GM19395 (cell line): ENCODE measurements around the gene RBPJL.
A peak's percentile ranks its signal among the peaks of the same experiment; 100 is the strongest.

ENCODE experiments used
- ATAC-seq: cut with Tn5 transposase; IDR thresholded peaks from one replicate; pipeline ENCODE4 v1.9.1; 2021; ENCODE audit warnings: mild to moderate bottlenecking, moderate library complexity; ENCODE audit not compliant: unreplicated experiment

The RBPJL gene

DNA sequence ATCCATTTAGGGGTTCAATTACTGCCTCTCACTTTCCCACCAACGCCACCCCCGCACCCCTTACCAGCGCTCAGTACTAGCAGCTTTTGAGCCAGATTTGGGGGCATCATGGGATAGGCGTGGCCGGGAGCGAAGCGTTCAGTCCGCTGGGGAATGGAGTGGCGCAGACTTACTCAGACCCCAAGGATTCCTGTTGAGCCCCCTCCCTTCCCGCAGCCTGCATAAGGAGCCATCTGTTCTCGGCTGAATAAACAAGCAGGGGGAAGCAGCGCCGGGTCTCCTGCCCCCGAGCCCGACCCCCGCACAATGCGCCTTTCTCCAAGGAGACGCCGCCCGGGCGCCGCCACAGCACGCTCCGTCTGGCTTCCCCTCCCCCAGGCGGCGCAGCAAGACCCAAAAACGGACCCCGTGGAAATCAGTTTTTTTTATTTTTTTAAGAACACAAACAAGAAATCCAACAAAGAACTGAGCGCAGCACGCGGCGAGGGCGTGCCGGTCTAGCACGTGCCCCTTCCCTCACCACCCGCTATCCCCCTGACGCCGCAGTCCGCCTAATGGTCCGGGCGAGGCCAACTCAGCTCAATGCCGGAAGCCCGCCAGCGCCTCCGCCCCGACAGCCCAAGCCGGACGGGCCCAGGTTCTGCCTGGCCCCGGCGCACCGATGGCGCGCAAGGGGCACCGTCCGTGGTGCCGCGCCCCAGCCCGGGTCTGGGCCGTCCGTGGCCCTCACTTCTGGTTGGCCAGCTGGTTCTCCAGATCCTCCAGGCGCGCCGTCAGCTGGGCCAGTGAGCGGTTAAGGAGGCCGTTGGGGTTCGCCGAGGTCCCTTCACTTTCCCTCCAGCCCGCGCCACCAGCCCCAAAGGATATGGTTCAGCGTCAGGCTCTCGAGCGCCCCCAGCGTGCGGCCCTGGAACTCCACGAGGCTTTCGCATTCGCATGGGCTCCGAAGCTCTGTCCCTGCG is 13.3 kb upstream of the RBPJL start:
- peak; percentile 76 for ATAC-seq

DNA sequence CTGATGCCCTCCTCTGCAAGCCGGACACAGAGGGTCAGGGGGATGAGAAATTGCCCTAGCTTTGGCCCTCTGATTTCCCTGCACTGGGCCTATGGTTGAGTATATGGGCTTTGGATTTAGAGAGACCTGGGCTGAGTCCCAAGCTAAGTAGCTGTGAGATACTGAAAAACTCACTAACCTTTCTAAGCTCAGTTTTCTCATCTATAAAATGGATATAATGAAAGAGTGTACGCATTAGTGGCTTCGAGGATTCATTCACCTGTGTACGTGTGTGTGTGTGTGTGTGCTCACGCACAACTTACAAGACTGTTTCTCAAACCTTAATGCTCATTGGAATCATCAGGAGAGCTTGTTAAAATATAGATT is 12.7 kb upstream of the RBPJL start:
- no peak for ATAC-seq

DNA sequence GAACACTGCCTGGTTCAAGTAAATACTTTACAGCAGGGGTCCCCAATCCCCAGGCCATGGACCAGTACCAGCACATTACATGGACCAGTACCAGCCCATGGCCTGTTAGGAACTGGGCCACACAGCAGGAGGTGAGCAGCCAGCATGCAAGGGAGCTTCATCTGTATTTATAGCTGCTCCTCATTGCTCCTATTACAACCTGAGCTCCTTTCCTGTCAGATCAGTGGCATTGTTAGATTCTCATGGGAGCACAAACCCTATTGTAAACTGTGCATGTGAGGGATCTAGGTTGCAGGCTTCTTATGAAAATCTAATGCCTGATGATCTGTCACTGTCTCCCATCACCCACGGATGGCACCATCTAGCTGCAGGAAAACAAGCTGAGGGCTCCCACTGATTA is 12.0 kb upstream of the RBPJL start:
- no peak for ATAC-seq

DNA sequence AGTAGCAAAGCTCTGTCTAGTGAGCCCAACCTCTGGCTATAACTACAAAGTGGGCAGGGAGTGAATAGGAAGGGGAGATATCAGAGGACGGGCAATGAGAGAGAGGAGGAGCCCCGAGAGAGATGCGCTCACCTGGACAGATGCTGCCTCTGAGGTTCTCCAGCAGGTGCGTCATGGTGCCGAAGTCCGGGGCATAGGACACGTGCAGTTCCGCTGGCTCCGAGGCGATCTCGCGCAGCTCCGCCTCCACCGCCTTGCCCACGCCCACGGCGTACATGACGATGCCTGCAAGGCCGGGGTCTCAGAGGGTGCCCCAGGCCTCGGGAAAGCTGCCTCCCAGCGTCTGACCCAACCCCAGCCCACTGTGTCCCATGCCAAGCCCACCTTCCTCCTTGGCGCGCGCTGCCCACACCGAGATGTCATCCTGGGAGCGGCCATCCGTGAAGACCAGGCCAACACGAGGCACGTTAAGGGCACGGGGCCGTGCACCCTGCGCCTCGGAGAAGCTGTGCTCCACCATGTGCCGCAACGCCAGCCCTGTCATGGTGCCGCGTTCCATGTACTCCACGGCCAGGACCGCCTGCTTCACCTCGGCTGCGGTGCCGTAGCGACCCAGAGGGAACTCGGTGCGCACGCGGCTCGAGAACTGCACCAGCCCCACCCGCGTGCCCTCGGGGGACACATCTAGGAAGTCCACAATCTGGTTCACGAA is 8.7 kb upstream of the RBPJL start:
- no peak for ATAC-seq

DNA sequence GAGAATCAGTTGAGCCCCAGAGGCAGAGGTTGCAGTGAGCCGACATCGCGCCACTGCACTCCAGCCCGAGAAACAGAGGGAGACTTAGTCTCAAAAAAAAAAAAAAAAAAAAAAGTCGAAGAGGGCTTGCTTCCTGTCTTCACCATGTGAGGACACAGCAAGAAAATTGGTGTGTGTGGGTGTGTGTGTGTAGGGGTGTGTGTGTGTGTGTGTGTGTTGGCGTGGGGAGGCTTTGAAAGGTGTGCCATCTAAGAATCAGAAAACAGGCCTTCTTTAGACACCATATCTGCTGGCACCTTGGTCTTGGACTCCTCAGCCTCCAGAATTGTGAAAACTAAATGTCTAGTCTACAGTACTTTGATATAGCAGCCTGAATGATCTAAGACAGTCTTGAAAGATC is 6.9 kb upstream of the RBPJL start:
- ATAC-seq, result no peak

DNA sequence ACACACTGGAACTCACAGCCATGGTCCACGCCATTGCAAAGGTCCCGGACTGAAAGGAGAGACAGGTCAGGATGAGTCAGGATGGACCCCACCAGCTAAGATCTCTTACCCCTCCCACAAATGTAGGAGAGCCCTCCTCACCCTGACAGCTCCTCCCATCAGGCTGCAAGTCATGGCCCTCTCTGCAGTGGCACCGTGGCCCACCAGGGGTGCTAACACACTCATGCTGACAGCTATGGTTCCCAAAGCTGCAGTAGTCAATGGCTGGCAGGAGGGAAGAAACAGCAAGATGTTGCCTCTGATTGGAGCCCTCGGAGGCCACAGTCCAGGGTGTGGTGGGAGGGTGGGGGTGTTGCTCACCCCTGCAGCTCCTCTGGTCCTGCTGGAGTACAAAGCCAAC is 5.7 kb upstream of the RBPJL start:
- ATAC-seq, result peak; percentile 58

DNA sequence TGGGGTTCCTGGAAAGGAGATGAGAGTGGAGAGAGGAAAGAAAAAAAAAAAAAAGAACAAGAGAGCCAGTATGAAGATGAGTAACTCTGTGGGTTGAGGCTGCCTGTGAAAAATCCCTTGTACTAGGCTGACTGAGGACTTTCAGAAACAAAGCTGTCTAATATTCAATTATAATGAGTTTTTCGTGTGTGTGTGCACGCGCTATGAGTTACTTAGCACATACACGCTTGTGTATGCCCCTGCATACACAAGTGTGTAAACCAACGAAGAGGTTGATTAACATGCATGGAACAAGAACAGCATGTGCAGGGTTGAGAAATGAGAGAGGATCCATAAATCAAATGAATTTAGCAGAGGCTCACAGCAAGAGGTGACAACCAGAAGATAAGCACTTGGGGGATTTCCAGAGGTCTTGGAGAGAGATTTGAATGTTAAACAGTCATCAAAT is 4.8 kb upstream of the RBPJL start:
- ATAC-seq, result no peak

DNA sequence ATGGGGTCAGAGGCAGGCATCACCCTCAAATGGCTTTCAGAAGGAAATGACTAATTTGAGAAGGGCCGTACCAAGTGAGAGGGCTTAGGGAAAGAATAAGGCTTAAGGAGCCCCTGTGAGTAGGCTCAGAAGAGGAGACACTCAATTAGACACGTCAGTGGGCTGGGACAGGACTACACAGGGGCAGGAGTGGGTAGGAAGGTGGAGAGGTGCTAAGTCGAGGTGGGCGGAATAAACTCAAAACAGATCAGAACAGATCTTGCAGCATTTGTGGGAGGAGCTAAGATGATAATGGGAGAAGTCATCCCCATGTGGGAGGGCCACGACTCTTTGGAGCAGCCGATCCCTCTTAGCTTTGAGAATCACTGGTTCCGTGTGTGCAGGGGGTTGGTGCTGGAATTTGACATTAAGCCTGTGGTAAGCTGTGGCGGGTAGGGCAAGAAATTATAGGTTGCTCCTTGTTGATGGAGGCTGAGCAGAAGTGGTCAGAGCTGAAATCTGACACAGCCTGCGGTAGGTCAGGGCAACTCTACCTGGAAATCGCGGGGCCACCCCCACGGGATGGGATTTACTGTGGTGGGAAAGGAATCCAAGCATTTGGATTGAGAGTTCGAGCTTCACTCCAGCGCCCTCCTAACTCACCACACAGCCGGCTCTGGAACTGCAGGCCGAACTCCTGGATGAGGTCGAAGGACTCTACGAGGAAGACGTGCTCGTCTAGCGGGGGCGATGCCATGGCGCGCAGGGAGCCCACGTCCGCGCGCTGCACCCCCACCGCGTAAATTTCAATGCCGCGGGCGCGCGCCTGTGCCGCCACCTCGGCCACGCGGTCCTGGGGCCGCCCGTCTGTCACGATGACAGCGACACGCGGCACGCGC is 2.8 kb upstream of the RBPJL start:
- no peak for ATAC-seq

DNA sequence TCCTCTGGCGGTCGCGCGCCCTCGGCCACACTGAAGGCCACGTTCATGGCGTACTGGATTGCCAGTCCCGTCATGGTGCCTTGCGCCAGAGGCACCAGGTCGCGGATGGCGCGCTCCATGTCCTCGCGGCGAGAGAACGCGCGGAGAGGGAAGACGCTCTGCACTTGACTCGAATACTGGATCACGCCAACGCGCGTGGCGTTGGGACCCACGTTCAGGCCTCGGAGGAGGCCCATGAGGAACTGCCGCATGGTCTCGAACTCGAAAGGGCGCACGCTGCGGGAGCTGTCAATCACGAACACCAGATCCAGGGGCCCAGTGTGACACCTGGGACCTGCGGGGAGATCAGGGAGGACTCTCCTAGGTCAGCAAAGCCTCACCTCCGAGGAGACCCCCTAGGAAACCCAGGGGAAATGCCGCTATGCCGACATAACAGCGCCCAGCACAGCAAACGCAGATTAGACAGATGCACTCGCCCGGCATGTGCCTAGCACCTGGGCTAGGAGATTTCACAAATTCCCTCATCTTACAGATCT is 2.1 kb upstream of the RBPJL start:
- ATAC-seq, result no peak

DNA sequence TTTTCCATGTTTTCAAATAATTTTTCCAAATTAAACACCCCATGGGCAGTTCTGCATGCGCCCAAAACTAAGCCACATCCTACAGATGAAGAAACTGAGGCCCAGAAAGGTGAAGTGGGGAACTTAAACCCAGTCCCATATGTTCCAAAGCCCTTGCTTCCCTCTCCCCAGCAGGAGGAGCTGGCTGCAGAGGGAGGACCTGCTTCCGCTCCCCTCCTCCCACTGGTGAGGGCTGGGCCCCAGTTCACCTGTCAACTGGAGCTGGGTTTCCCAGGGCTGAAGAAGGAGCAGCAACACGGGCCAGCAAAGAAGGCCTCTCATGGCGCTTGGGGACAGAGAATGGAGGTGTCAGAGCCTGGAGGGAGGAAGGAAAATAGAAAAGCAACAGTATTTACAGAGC is 1.4 kb upstream of the RBPJL start:
- no peak for ATAC-seq

DNA sequence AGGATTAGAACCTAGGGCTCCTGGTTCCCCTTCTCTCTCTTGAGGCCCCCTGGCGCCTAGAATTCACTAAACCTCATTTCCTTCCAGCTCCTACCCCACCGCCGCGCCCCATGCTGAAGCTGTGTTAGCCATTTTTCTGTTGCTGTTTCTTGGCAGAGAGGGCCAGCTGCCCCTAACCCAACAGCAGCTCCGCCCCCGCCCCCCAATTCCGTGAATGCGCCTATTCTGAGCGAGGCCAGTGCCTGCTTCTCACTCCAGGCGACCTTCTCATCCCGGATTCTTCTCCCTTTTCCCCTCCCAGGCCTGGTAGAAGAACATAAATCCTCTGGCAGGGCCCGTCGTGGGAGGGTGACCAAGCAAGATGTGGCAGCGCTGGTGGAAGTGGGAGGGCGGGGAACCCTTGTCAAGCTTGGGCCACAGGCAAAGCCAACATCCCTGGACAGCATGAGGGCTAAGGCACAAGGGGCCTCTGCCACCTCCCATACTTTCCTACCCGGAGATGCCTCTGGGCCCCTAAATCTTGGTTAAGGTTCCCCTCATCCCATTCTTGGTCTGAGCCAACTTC is 518 bp downstream of the RBPJL start:
- no peak for ATAC-seq

DNA sequence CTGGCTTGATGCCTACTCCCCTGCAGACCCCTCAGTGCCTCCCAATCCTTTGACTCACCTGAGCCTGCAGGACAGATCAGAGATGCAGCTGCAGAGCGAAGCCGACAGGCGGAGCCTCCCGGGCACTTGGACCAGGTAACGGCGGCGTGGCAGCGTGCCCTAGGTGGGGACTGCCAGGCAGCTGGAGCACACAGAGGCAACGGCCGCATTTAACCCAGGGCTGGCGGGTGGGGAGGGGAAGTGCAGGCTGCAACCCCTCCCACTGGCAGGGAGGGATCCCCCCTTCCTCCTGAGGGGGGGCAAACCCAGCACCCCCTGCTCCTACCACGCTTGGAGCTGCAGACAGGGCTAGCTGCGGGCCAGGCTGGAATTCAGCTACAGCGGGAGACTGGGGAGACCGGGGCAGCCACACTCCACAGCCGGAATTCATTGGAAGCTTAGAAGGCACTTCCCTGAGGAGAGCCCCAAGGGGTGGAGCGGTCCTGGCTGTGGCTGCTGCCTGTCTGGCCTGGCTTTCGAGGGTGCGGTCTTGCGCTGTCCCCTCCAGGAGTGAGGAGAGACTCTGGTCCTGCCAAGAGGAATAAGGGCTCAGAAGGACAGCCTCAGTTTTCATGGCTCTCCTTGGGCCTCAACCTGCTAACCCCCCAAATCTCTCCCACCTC is 1.6 kb downstream of the RBPJL start, which contains the start of gene MATN4:
TSS of gene MATN4 (minus strand) at position 183 of the 662 bp plus-strand sequence. CDS start 2,717 bp downstream, outside the sequence.
- ATAC-seq, result no peak

DNA sequence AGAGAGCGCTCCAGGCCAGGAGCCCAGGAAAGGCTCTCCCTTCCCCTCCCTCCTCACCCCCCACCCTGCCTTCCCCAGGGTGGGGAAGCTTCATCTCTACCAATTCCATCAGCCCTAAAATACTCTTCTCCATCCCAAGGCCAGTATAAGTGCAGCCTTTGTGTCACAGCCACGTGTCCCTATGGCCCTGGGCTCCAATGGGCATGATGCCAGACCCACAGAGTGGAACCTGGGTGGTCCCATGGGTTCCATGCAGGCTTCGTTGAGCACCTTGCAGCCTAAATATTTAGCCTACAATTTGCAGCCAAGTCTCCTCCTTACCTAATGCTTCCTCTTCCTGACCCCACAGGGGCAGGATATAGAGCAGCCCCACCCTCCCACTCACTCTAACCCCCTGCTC is 2.4 kb downstream of the RBPJL start:
- ATAC-seq, result no peak

DNA sequence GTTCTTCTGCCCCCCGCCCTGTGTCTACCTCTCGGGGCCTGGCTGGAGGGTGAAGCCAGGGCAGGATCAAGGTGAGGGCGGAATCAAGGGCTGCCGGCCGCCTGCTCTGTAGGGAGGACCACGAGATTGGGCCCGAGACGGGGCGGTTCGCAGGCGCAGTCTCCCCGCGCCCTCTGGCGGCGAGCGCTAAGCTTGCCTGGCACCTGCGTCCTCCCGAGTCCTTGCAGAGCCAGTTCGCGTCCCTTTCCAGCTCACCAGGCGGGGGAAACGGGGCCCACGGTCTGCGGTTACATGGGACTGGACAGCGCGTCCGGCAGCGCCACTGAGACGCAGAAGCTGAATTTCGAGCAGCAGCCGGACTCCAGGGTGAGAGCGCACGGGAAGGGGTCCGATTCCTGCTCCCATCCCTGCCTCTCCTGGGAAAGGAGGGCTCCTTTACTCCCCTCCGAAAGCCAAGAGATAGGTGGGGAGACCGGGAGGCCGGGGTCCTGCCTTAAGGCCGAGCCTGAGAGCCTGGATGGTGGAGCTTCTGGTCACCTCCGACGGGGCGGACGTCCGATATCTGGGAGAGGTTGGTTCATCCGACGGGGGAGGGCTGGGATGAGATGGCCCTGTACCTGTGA is 5.1 kb downstream of the RBPJL start:
- ATAC-seq, result no peak

DNA sequence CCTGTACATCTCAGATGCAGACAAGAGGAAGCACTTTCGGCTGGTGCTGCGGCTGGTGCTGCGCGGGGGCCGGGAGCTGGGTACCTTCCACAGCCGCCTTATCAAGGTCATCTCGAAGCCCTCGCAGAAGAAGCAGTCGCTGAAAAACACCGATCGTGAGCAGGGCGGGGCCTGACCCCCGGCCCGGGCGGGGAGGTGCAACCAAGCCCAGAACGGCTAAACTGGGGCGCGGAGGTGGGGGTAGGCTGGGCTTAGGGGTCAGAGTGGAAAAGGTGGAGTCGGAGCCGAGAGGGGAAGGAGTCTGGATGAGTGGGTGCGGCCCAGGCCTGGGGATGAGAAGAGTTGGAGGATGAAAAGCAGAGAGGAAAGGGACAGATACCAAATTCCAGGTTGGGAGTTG is 5.6 kb downstream of the RBPJL start:
- no peak for ATAC-seq

DNA sequence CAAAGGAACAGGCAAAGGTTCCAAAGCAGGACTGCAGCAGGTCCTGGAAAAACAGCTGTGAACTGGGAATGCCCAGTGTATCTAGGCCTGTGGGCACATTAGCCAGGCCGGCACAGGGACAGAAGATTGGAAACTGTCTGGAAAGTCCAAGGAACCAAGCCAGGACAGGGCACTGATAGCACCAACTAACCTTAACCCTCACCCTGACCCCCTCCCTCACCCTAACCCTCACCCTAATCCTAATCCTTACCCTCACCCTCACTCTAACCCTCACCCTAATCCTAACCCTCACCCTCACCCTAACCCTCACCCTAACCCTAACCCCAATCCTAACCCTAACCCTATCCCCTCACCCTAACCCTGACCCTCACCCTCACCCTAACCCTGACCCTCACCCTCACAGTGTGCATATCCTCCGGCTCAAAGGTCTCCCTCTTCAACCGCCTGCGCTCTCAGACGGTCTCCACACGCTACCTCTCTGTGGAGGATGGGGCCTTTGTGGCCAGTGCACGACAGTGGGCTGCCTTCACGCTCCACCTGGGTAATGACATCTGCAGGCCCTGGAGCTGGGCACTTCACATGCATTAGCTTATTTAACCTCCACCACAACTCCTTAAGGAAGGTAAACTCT is 6.5 kb downstream of the RBPJL start:
- ATAC-seq, result no peak

DNA sequence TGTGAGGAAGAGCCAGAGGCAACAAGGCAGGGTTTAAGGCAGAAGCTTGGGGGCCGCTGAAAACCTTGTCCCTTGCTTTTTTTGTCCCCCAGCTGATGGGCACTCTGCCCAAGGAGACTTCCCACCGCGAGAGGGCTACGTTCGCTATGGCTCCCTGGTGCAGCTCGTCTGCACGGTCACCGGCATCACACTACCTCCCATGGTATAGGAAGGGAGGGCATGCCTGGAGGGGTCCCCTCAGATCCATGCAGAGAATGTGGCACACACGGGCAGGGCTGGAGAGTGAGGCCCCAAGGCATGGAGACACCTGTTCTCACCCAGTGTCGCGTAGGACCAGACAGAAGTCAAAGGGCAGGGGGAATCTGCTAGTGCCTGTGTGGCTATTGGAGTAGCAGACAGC is 7.3 kb downstream of the RBPJL start:
- no peak for ATAC-seq

DNA sequence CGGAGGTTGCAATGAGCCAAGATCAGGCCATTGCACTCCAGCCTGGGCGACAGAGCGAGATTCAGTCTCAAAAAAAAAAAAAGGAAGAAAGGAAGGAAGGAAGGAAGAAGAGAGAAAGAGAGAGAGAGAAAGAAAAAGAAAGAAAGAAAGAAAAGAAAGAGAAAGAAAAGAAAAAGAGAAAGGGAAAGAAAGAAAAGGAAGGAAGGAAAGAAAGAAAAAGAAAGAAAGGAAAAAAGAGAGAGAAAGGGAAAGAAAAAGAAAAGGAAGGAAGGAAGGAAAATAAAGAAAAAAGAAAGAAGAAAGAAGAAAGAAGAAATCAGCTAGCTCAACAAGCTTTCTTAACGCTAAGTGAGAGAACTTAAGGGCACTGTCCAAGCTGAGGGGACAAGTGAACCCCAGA is 9.0 kb downstream of the RBPJL start:
- ATAC-seq, result no peak
